ENCODE data around the gene AMPD3.

Gene AMPD3

GRCh38 chr11:10454878-10455631 is at the start of gene AMPD3:
TSS of gene AMPD3 (plus strand) at chr11:10455264. CDS start at chr11:10461520, 6,256 bp downstream.
- Histone ChIP-seq H3K4me1 (ENCODE audit: control insufficient read depth, insufficient read depth, low read length) (peaks cover 32% of the 10 kb centered on the region), H3K36me3 (ENCODE audit: control insufficient read depth in 2 of 2, insufficient read depth in 2 of 2, low read length in 2 of 2) (no peaks in the 10 kb centered on the region), H3K27me3 (ENCODE audit: control insufficient read depth in 1 of 2, insufficient read depth in 2 of 2, low read length in 2 of 2) (peaks cover 10 to 24% of the 10 kb centered on the region in 2 donors), H3K9me3 (ENCODE audit: control insufficient read depth in 2 of 2, low read length in 2 of 2) (no peaks in the 10 kb centered on the region), H3K27ac (ENCODE audit: low read length) (no peak within 1 kb of the TSS), H3K9ac (ENCODE audit: low read length in 2 of 2) (no peak within 1 kb of the TSS), H3K4me3 (ENCODE audit: low read length in 2 of 2) (peak within 1 kb of the TSS; percentile 23 to 58)

GRCh38 chr11:10405865-10406592 is 49.0 kb upstream of the AMPD3 start:
- Histone ChIP-seq H3K27me3 (ENCODE audit: control insufficient read depth in 1 of 2, insufficient read depth in 2 of 2, low read length in 2 of 2) (no peaks in the 10 kb centered on the region), H3K4me1 (ENCODE audit: control insufficient read depth, insufficient read depth, low read length) (peaks cover 20% of the 10 kb centered on the region), H3K4me3 (ENCODE audit: low read length in 2 of 2) (no peak overlapping the region), H3K36me3 (ENCODE audit: control insufficient read depth in 2 of 2, insufficient read depth in 2 of 2, low read length in 2 of 2) (no peaks in the 10 kb centered on the region), H3K9me3 (ENCODE audit: control insufficient read depth in 2 of 2, low read length in 2 of 2) (no peaks in the 10 kb centered on the region), H3K9ac (ENCODE audit: low read length in 2 of 2) (no peak overlapping the region), H3K27ac (ENCODE audit: low read length) (no peak overlapping the region)

GRCh38 chr11:10407055-10407454 is 48.0 kb upstream of the AMPD3 start:
- H3K4me3 ChIP-seq (ENCODE audit: low read length in 2 of 2) = no peak overlapping the region
- no peaks in the 10 kb centered on the region for H3K9me3 ChIP-seq (ENCODE audit: control insufficient read depth in 2 of 2, low read length in 2 of 2)
- H3K27ac ChIP-seq (ENCODE audit: low read length) = no peak overlapping the region
- H3K27me3 ChIP-seq (ENCODE audit: control insufficient read depth in 1 of 2, insufficient read depth in 2 of 2, low read length in 2 of 2) = no peaks in the 10 kb centered on the region
- H3K4me1 ChIP-seq (ENCODE audit: control insufficient read depth, insufficient read depth, low read length) = peaks cover 17% of the 10 kb centered on the region
- no peaks in the 10 kb centered on the region for H3K36me3 ChIP-seq (ENCODE audit: control insufficient read depth in 2 of 2, insufficient read depth in 2 of 2, low read length in 2 of 2)
- H3K9ac ChIP-seq (ENCODE audit: low read length in 2 of 2) = no peak overlapping the region

GRCh38 chr11:10407749-10408685 is 47.0 kb upstream of the AMPD3 start:
- Histone ChIP-seq H3K4me3 (ENCODE audit: low read length in 2 of 2) (no peak overlapping the region), H3K9me3 (ENCODE audit: control insufficient read depth in 2 of 2, low read length in 2 of 2) (no peaks in the 10 kb centered on the region)

GRCh38 chr11:10409207-10409661 is 45.8 kb upstream of the AMPD3 start:
- no peak overlapping the region for H3K9ac ChIP-seq (ENCODE audit: low read length in 2 of 2)
- H3K4me3 ChIP-seq (ENCODE audit: low read length in 2 of 2) = no peak overlapping the region
- H3K27ac ChIP-seq (ENCODE audit: low read length) = no peak overlapping the region
- H3K9me3 ChIP-seq (ENCODE audit: control insufficient read depth in 2 of 2, low read length in 2 of 2) = no peaks in the 10 kb centered on the region
- no peaks in the 10 kb centered on the region for H3K27me3 ChIP-seq (ENCODE audit: control insufficient read depth in 1 of 2, insufficient read depth in 2 of 2, low read length in 2 of 2)
- H3K4me1 ChIP-seq (ENCODE audit: control insufficient read depth, insufficient read depth, low read length) = peaks cover 17% of the 10 kb centered on the region
- H3K36me3 ChIP-seq (ENCODE audit: control insufficient read depth in 2 of 2, insufficient read depth in 2 of 2, low read length in 2 of 2) = no peaks in the 10 kb centered on the region

More at GRCh38 chr11:10407749-10408685, 47.0 kb upstream of the AMPD3 start:
- Histone ChIP-seq H3K9ac (ENCODE audit: low read length in 2 of 2) (no peak overlapping the region), H3K36me3 (ENCODE audit: control insufficient read depth in 2 of 2, insufficient read depth in 2 of 2, low read length in 2 of 2) (no peaks in the 10 kb centered on the region), H3K27ac (ENCODE audit: low read length) (no peak overlapping the region), H3K4me1 (ENCODE audit: control insufficient read depth, insufficient read depth, low read length) (peaks cover 17% of the 10 kb centered on the region), H3K27me3 (ENCODE audit: control insufficient read depth in 1 of 2, insufficient read depth in 2 of 2, low read length in 2 of 2) (no peaks in the 10 kb centered on the region)

GRCh38 chr11:10410106-10410843 is 44.8 kb upstream of the AMPD3 start:
- H3K9me3 ChIP-seq (ENCODE audit: control insufficient read depth in 2 of 2, low read length in 2 of 2) = no peaks in the 10 kb centered on the region
- no peak overlapping the region for H3K4me3 ChIP-seq (ENCODE audit: low read length in 2 of 2)
- no peak overlapping the region for H3K27ac ChIP-seq (ENCODE audit: low read length)
- H3K27me3 ChIP-seq (ENCODE audit: control insufficient read depth in 1 of 2, insufficient read depth in 2 of 2, low read length in 2 of 2) = no peaks in the 10 kb centered on the region
- H3K36me3 ChIP-seq (ENCODE audit: control insufficient read depth in 2 of 2, insufficient read depth in 2 of 2, low read length in 2 of 2) = no peaks in the 10 kb centered on the region
- H3K4me1 ChIP-seq (ENCODE audit: control insufficient read depth, insufficient read depth, low read length) = peaks cover 17% of the 10 kb centered on the region
- no peak overlapping the region for H3K9ac ChIP-seq (ENCODE audit: low read length in 2 of 2)

GRCh38 chr11:10410844-10411200 is 44.2 kb upstream of the AMPD3 start:
- H3K4me1 ChIP-seq (ENCODE audit: control insufficient read depth, insufficient read depth, low read length) = peaks cover 15% of the 10 kb centered on the region
- no peak overlapping the region for H3K9ac ChIP-seq (ENCODE audit: low read length in 2 of 2)
- H3K36me3 ChIP-seq (ENCODE audit: control insufficient read depth in 2 of 2, insufficient read depth in 2 of 2, low read length in 2 of 2) = no peaks in the 10 kb centered on the region

GRCh38 chr11:10412266-10412665 is 42.8 kb upstream of the AMPD3 start:
- Histone ChIP-seq H3K4me3 (ENCODE audit: low read length in 2 of 2) (no peak overlapping the region), H3K27me3 (ENCODE audit: control insufficient read depth in 1 of 2, insufficient read depth in 2 of 2, low read length in 2 of 2) (no peaks in the 10 kb centered on the region), H3K9me3 (ENCODE audit: control insufficient read depth in 2 of 2, low read length in 2 of 2) (no peaks in the 10 kb centered on the region), H3K9ac (ENCODE audit: low read length in 2 of 2) (no peak overlapping the region), H3K4me1 (ENCODE audit: control insufficient read depth, insufficient read depth, low read length) (peaks cover 10% of the 10 kb centered on the region), H3K27ac (ENCODE audit: low read length) (no peak overlapping the region), H3K36me3 (ENCODE audit: control insufficient read depth in 2 of 2, insufficient read depth in 2 of 2, low read length in 2 of 2) (no peaks in the 10 kb centered on the region)

More at GRCh38 chr11:10410844-10411200, 44.2 kb upstream of the AMPD3 start:
- H3K27ac ChIP-seq (ENCODE audit: low read length) = no peak overlapping the region
- no peaks in the 10 kb centered on the region for H3K9me3 ChIP-seq (ENCODE audit: control insufficient read depth in 2 of 2, low read length in 2 of 2)
- H3K27me3 ChIP-seq (ENCODE audit: control insufficient read depth in 1 of 2, insufficient read depth in 2 of 2, low read length in 2 of 2) = no peaks in the 10 kb centered on the region
- no peak overlapping the region for H3K4me3 ChIP-seq (ENCODE audit: low read length in 2 of 2)

- Histone ChIP-seq H3K36me3 (ENCODE audit: control insufficient read depth in 2 of 2, insufficient read depth in 2 of 2, low read length in 2 of 2) (no peaks in the 10 kb centered on the region), H3K27me3 (ENCODE audit: control insufficient read depth in 1 of 2, insufficient read depth in 2 of 2, low read length in 2 of 2) (no peaks in the 10 kb centered on the region), H3K4me3 (ENCODE audit: low read length in 2 of 2) (no peak overlapping the region), H3K27ac (ENCODE audit: low read length) (no peak overlapping the region), H3K4me1 (ENCODE audit: control insufficient read depth, insufficient read depth, low read length) (peaks cover 10% of the 10 kb centered on the region), H3K9me3 (ENCODE audit: control insufficient read depth in 2 of 2, low read length in 2 of 2) (no peaks in the 10 kb centered on the region), H3K9ac (ENCODE audit: low read length in 2 of 2) (no peak overlapping the region)
Measured at GRCh38 chr11:10413268-10413667, 41.8 kb upstream of the AMPD3 start.

GRCh38 chr11:10414181-10414580 is 40.9 kb upstream of the AMPD3 start:
- Histone ChIP-seq H3K9me3 (ENCODE audit: control insufficient read depth in 2 of 2, low read length in 2 of 2) (no peaks in the 10 kb centered on the region), H3K27me3 (ENCODE audit: control insufficient read depth in 1 of 2, insufficient read depth in 2 of 2, low read length in 2 of 2) (no peaks in the 10 kb centered on the region), H3K36me3 (ENCODE audit: control insufficient read depth in 2 of 2, insufficient read depth in 2 of 2, low read length in 2 of 2) (no peaks in the 10 kb centered on the region), H3K9ac (ENCODE audit: low read length in 2 of 2) (no peak overlapping the region), H3K4me1 (ENCODE audit: control insufficient read depth, insufficient read depth, low read length) (peaks cover 5% of the 10 kb centered on the region), H3K4me3 (ENCODE audit: low read length in 2 of 2) (no peak overlapping the region), H3K27ac (ENCODE audit: low read length) (no peak overlapping the region)
